HEK293 (cell line): ENCODE data around the gene CPNE8.

ENCODE experiments used
- CTCF ChIP-seq: fragments of 450-650 bp; formaldehyde crosslinking; IDR thresholded peaks from 2 replicates; pipeline ENCODE4 v1.5.1; 2016; ENCODE audit warnings: missing biosample characterization, missing genetic modification characterization
- KLF8 ChIP-seq: fragments of 450-650 bp; formaldehyde crosslinking; IDR thresholded peaks from 2 replicates; pipeline ENCODE4 v1.5.1; 2016; ENCODE audit warnings: missing biosample characterization, missing genetic modification characterization
- PRDM1 ChIP-seq: fragments of 450-650 bp; formaldehyde crosslinking; IDR thresholded peaks from 2 replicates; pipeline ENCODE4; 2016; ENCODE audit warnings: missing biosample characterization, missing genetic modification characterization
- SP2 ChIP-seq: fragments of 450-650 bp; formaldehyde crosslinking; IDR thresholded peaks from 2 replicates; pipeline ENCODE4 v1.5.1; 2016; ENCODE audit warnings: missing biosample characterization, missing genetic modification characterization
- YY2 ChIP-seq: fragments of 450-650 bp; formaldehyde crosslinking; IDR thresholded peaks from 2 replicates; pipeline ENCODE4 v1.5.1; 2016; ENCODE audit warnings: missing biosample characterization, missing genetic modification characterization
- ZBTB21 ChIP-seq: fragments of 450-650 bp; formaldehyde crosslinking; IDR thresholded peaks from 2 replicates; pipeline ENCODE4 v1.5.1; 2017; ENCODE audit warnings: missing biosample characterization, missing genetic modification characterization
- ZNF174 ChIP-seq: fragments of 450-650 bp; formaldehyde crosslinking; IDR thresholded peaks from 2 replicates; pipeline ENCODE4 v1.5.0; 2017; ENCODE audit warnings: missing biosample characterization, mild to moderate bottlenecking, missing genetic modification characterization
- ZNF23 ChIP-seq: fragments of 450-650 bp; formaldehyde crosslinking; IDR thresholded peaks from 2 replicates; pipeline ENCODE4 v1.5.1; 2016; ENCODE audit warnings: missing biosample characterization, missing genetic modification characterization, borderline replicate concordance
- ZNF416 ChIP-seq: fragments of 450-650 bp; formaldehyde crosslinking; IDR thresholded peaks from 2 replicates; pipeline ENCODE4 v1.5.1; 2016; ENCODE audit warnings: missing biosample characterization, missing genetic modification characterization
- ZNF488 ChIP-seq: fragments of 450-650 bp; formaldehyde crosslinking; IDR thresholded peaks from 2 replicates; pipeline ENCODE4 v1.5.1; 2016; ENCODE audit warnings: missing biosample characterization, missing genetic modification characterization
- ZNF670 ChIP-seq: fragments of 450-650 bp; formaldehyde crosslinking; IDR thresholded peaks from 2 replicates; pipeline ENCODE4 v1.5.1; 2016; ENCODE audit warnings: missing biosample characterization, missing genetic modification characterization, low read depth
- TF ChIP-seq, protein P1 (sequence below): fragments of 450-650 bp; formaldehyde crosslinking; IDR thresholded peaks from 2 replicates; pipeline ENCODE4 v1.5.1; 2016; ENCODE audit warnings: missing biosample characterization, missing genetic modification characterization
- TF ChIP-seq, protein P2 (sequence below): fragments of 450-650 bp; formaldehyde crosslinking; IDR thresholded peaks from 2 replicates; pipeline ENCODE4 v1.5.1; 2016; ENCODE audit warnings: missing biosample characterization, missing genetic modification characterization
- TF ChIP-seq, protein P3 (sequence below): sonication (generic); formaldehyde crosslinking; IDR thresholded peaks from 2 replicates; pipeline ENCODE4 v1.8.1; 2022; ENCODE audit warnings: mild to moderate bottlenecking, moderate library complexity, missing genetic modification reagents

DNA sequence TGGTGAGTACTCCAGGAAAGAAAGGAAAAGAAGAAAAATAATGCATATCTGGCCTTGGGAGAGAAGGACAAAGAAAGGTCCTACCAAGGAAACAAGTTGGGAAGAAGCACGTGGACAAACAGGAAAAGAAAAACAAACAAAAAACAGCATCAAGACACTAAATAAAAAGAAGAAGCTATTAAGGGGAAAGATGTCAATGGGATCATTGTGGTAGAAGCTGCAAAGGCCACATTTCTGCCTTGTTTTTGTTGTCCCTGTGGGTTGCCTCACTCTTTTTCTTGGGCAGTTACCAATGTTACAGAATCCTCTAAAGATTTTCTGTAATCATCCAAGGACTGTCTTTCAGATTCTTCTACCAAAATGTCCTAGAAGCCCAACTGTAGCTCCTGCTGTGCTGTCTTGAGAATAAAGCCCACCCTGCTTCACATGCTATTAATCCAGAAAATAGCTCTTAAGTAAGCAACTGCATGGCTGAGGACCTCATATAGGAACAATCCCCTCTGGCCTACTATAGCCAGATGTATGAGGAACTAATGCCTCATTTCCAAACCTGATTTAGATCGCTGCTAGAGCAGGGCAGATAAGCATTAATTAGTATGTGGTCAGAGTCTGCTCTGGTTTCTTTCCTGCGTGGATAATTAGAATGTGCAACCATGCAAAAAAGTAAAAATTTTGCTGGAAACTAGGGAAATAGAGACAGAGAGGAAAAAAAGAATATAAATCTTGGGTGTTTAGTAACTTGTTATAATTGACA lies 10.2 kb upstream of the CPNE8 start:
- TF ChIP-seq ZNF416 (tag by site-specific recombination) = no peak
- TF ChIP-seq, protein P1, sequence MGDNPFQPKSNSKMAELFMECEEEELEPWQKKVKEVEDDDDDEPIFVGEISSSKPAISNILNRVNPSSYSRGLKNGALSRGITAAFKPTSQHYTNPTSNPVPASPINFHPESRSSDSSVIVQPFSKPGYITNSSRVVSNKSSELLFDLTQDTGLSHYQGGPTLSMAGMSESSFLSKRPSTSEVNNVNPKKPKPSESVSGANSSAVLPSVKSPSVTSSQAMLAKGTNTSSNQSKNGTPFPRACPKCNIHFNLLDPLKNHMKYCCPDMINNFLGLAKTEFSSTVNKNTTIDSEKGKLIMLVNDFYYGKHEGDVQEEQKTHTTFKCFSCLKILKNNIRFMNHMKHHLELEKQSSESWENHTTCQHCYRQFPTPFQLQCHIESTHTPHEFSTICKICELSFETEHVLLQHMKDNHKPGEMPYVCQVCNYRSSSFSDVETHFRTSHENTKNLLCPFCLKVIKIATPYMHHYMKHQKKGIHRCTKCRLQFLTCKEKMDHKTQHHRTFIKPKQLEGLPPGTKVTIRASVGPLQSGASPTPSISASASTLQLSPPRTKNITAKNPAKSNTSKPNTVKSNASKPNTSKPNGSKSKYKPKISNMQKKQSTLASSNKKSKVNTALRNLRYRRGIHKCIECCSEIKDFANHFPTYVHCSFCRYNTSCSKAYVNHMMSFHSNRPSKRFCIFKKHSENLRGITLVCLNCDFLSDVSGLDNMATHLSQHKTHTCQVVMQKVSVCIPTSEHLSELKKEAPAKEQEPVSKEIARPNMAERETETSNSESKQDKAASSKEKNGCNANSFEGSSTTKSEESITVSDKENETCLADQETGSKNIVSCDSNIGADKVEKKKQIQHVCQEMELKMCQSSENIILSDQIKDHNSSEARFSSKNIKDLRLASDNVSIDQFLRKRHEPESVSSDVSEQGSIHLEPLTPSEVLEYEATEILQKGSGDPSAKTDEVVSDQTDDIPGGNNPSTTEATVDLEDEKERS = no peak
- no peak for TF ChIP-seq KLF8 (tag by site-specific recombination)
- TF ChIP-seq CTCF (tag by site-specific recombination) = no peak
- TF ChIP-seq YY2 (tag by site-specific recombination) = no peak
- no peak for TF ChIP-seq ZBTB21 (tag by site-specific recombination)
- no peak for TF ChIP-seq ZNF23 (tag by site-specific recombination)
- TF ChIP-seq PRDM1 (tag by site-specific recombination) = no peak
- no peak for TF ChIP-seq SP2 (tag by site-specific recombination)
- no peak for TF ChIP-seq ZNF488
- no peak for TF ChIP-seq ZNF174 (tag by site-specific recombination)
- TF ChIP-seq ZNF670 (tag by site-specific recombination) = no peak
- TF ChIP-seq, protein P2, sequence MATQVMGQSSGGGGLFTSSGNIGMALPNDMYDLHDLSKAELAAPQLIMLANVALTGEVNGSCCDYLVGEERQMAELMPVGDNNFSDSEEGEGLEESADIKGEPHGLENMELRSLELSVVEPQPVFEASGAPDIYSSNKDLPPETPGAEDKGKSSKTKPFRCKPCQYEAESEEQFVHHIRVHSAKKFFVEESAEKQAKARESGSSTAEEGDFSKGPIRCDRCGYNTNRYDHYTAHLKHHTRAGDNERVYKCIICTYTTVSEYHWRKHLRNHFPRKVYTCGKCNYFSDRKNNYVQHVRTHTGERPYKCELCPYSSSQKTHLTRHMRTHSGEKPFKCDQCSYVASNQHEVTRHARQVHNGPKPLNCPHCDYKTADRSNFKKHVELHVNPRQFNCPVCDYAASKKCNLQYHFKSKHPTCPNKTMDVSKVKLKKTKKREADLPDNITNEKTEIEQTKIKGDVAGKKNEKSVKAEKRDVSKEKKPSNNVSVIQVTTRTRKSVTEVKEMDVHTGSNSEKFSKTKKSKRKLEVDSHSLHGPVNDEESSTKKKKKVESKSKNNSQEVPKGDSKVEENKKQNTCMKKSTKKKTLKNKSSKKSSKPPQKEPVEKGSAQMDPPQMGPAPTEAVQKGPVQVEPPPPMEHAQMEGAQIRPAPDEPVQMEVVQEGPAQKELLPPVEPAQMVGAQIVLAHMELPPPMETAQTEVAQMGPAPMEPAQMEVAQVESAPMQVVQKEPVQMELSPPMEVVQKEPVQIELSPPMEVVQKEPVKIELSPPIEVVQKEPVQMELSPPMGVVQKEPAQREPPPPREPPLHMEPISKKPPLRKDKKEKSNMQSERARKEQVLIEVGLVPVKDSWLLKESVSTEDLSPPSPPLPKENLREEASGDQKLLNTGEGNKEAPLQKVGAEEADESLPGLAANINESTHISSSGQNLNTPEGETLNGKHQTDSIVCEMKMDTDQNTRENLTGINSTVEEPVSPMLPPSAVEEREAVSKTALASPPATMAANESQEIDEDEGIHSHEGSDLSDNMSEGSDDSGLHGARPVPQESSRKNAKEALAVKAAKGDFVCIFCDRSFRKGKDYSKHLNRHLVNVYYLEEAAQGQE (tag by site-specific recombination) = no peak
- TF ChIP-seq, protein P3, sequence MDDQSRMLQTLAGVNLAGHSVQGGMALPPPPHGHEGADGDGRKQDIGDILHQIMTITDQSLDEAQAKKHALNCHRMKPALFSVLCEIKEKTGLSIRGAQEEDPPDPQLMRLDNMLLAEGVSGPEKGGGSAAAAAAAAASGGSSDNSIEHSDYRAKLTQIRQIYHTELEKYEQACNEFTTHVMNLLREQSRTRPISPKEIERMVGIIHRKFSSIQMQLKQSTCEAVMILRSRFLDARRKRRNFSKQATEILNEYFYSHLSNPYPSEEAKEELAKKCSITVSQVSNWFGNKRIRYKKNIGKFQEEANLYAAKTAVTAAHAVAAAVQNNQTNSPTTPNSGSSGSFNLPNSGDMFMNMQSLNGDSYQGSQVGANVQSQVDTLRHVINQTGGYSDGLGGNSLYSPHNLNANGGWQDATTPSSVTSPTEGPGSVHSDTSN (CRISPR knock-in tag) = no peak
